Neuronal stem cell (in vitro differentiated cells): Measurements from ENCODE around the gene CDH11.

Experiments
- DNase-seq: peaks from one replicate; pipeline ENCODE4 v3.0.0-alpha.2; 2013; ENCODE audit warnings: low spot score
- H2AFZ ChIP-seq: one replicate; pipeline ENCODE4 v1.6.1; 2013; ENCODE audit warnings: mild to moderate bottlenecking, low read length, inconsistent platforms
- H2AK5ac ChIP-seq: 2 replicates; pipeline ENCODE4 v1.6.1; 2013; ENCODE audit warnings: low read depth, mild to moderate bottlenecking, inconsistent platforms, low read length, moderate library complexity, mixed read lengths
- H2BK120ac ChIP-seq: 2 replicates; pipeline ENCODE4 v1.6.1; 2013; ENCODE audit warnings: low read depth, mild to moderate bottlenecking, inconsistent platforms, low read length, moderate library complexity, mixed read lengths
- H2BK12ac ChIP-seq: one replicate; pipeline ENCODE4 v1.6.1; 2013; ENCODE audit warnings: low read length, inconsistent platforms
- H2BK15ac ChIP-seq: 2 replicates; pipeline ENCODE4 v1.6.1; 2013; ENCODE audit warnings: mild to moderate bottlenecking, low read length, inconsistent platforms, mixed read lengths
- H2BK5ac ChIP-seq: one replicate; pipeline ENCODE4 v1.6.1; 2013; ENCODE audit warnings: inconsistent platforms, mild to moderate bottlenecking, low read length, moderate library complexity
- H3K14ac ChIP-seq: one replicate; pipeline ENCODE4 v1.6.1; 2013; ENCODE audit warnings: low read length, inconsistent platforms
- H3K18ac ChIP-seq: 2 replicates; pipeline ENCODE4 v1.6.1; 2013; ENCODE audit warnings: low read length, inconsistent platforms
- H3K23ac ChIP-seq: 2 replicates; pipeline ENCODE4 v1.6.1; 2013; ENCODE audit warnings: low read depth, mild to moderate bottlenecking, mixed read lengths, low read length, inconsistent platforms; ENCODE audit not compliant: poor library complexity
- H3K27ac ChIP-seq: replicated peaks from 3 replicates; pipeline ENCODE4 v1.5.1; 2013; ENCODE audit warnings: low read length, inconsistent platforms
- H3K27me3 ChIP-seq, 3 experiments: 2 replicates each; pipeline ENCODE4 v1.6.1; 2013; ENCODE audit warnings: low read length in 3 of 3, mild to moderate bottlenecking in 2 of 3, inconsistent platforms in 1 of 3, low read depth in 1 of 3, mixed read lengths in 1 of 3, moderate library complexity in 1 of 3; ENCODE audit not compliant: control insufficient read depth in 3 of 3, insufficient read depth in 3 of 3
- H3K36me3 ChIP-seq, 2 donors: replicated peaks in 1 of 2; 2 replicates each; pipeline ENCODE4 v1.6.1; 2013; ENCODE audit warnings: low read length in 2 of 2; ENCODE audit not compliant: control insufficient read depth in 2 of 2, insufficient read depth in 2 of 2
- H3K4ac ChIP-seq: 2 replicates; pipeline ENCODE4 v1.6.1; 2013; ENCODE audit warnings: inconsistent platforms, mild to moderate bottlenecking, low read length, moderate library complexity
- H3K4me1 ChIP-seq, 2 donors: 1 replicate in 1 of 2; 2 replicates in 1 of 2; pipeline ENCODE4 v1.6.1; 2013; ENCODE audit warnings: low read length in 2 of 2, low read depth in 1 of 2; ENCODE audit not compliant: control insufficient read depth in 2 of 2, insufficient read depth in 1 of 2
- H3K4me2 ChIP-seq: one replicate; pipeline ENCODE4 v1.6.1; 2013; ENCODE audit warnings: mild to moderate bottlenecking, low read length, inconsistent platforms; ENCODE audit not compliant: insufficient read depth, poor library complexity, severe bottlenecking
- H3K4me3 ChIP-seq, 2 donors: 2 replicates each; pipeline ENCODE4 v1.5.1; 2013; ENCODE audit warnings: low read length in 2 of 2, mild to moderate bottlenecking in 2 of 2, inconsistent platforms in 1 of 2, moderate library complexity in 1 of 2
- H3K79me1 ChIP-seq: one replicate; pipeline ENCODE4 v1.6.1; 2013; ENCODE audit warnings: low read depth, mild to moderate bottlenecking, inconsistent platforms, low read length, moderate library complexity
- H3K9ac ChIP-seq: one replicate; pipeline ENCODE4 v1.6.1; 2013; ENCODE audit warnings: mild to moderate bottlenecking, low read depth, low read length, inconsistent platforms; ENCODE audit not compliant: poor library complexity
- H3K9me3 ChIP-seq, 2 donors: replicated peaks in 1 of 2; 2 replicates each; pipeline versions ENCODE3 to v1.6.1; 2013; ENCODE audit warnings: low read length in 2 of 2, mild to moderate bottlenecking in 2 of 2, inconsistent platforms in 1 of 2, low read depth in 1 of 2, mixed read lengths in 1 of 2, moderate library complexity in 1 of 2; ENCODE audit not compliant: control insufficient read depth in 2 of 2, insufficient read depth in 1 of 2
- H4K8ac ChIP-seq: one replicate; pipeline ENCODE4 v1.6.1; 2013; ENCODE audit warnings: low read depth, mild to moderate bottlenecking, inconsistent platforms, low read length, moderate library complexity
- H4K91ac ChIP-seq: one replicate; pipeline ENCODE4 v1.6.1; 2013; ENCODE audit warnings: low read length, low read depth, mild to moderate bottlenecking, inconsistent platforms; ENCODE audit not compliant: poor library complexity
- WGBS, 2 donors: extraction: QIAGEN DNeasy Blood & Tissue Kit; methylation state at CpG; one replicate each; pipeline ENCODE4 v1.1.7; 2013; ENCODE audit warnings: missing lambda C conversion rate in 2 of 2, mixed read lengths in 1 of 2; ENCODE audit not compliant: insufficient read length in 2 of 2, insufficient replicate concordance in 1 of 2; ENCODE audit errors: extremely low coverage in 2 of 2; 5-methylcytosine and 5-hydroxymethylcytosine counted together

Gene CDH11

DNA sequence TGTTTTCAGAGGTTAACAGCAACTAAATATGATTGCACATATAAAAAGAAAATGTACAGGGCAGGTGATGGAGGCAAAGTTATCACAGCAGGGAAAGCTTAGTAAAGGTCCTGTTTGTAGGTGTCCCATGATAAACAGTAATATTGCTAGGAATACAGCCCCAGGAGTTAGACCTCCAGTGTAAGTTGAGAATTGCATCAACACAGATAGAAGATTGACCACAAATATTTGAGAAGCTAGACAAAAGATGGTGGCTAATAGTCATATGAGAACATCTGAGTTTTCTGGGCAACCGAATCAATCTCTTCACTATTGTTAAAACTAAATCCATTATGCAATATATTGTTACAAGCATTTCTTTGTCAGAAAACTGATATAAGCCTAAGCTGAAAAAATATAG is 152.6 kb downstream of the CDH11 start:
- WGBS, 2 donors, result no CpG with 5 or more reads among the region's 1 CpG
- Histone ChIP-seq H2AFZ (no peak overlapping the region), H3K14ac (no peak overlapping the region), H3K27me3 (no peaks in the 10 kb centered on the region), H3K4ac (no peak overlapping the region), H2BK12ac (no peak overlapping the region), H3K4me1 (no peaks in the 10 kb centered on the region), H3K4me3 (no peak overlapping the region), H2BK15ac (no peak overlapping the region), H3K4me2 (no peak overlapping the region), H2BK5ac (no peak overlapping the region), H3K23ac (no peak overlapping the region), H3K9ac (no peak overlapping the region), H2BK120ac (no peak overlapping the region), H4K91ac (no peak overlapping the region), H3K79me1 (no peaks in the 10 kb centered on the region), H4K8ac (no peak overlapping the region), H3K9me3 (no peaks in the 10 kb centered on the region), H2AK5ac (no peak overlapping the region), H3K18ac (no peak overlapping the region), H3K36me3 (peaks cover 0 to 32% of the 10 kb centered on the region in 2 donors), H3K27ac (no peak overlapping the region)
- no peak for DNase-seq

DNA sequence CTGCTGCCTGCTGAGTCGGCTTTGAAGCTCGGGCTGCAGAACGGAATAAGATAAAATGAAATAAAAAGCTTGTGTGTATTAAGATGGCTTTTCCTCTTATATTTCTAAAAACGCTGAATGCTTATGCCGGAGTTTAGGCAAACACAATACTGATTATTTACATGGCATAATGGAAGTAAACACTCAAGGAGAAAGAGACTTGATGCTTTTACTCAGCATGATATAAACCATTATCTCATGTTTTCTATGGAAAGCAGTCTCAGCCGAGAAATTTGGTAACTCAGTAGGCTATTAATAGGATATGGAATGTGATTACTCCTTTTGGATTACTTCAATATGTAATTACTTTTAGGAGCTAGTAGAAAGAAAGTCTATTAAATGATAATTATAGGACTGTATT is 153.3 kb downstream of the CDH11 start:
- Histone ChIP-seq H2BK12ac (no peak overlapping the region), H3K4me1 (no peaks in the 10 kb centered on the region), H3K4me3 (no peak overlapping the region), H3K4me2 (no peak overlapping the region), H2AFZ (no peak overlapping the region), H3K4ac (no peak overlapping the region), H3K36me3 (peaks cover 0 to 32% of the 10 kb centered on the region in 2 donors), H4K91ac (no peak overlapping the region), H3K79me1 (no peaks in the 10 kb centered on the region), H2BK15ac (no peak overlapping the region), H3K9me3 (no peaks in the 10 kb centered on the region), H3K9ac (no peak overlapping the region), H2BK5ac (no peak overlapping the region), H4K8ac (no peak overlapping the region), H2BK120ac (no peak overlapping the region), H3K23ac (no peak overlapping the region), H3K14ac (no peak overlapping the region), H3K18ac (no peak overlapping the region), H3K27ac (no peak overlapping the region), H3K27me3 (no peaks in the 10 kb centered on the region), H2AK5ac (no peak overlapping the region)
- no peak for DNase-seq
- WGBS, 2 donors, result no CpG with 5 or more reads among the region's 6 CpGs

DNA sequence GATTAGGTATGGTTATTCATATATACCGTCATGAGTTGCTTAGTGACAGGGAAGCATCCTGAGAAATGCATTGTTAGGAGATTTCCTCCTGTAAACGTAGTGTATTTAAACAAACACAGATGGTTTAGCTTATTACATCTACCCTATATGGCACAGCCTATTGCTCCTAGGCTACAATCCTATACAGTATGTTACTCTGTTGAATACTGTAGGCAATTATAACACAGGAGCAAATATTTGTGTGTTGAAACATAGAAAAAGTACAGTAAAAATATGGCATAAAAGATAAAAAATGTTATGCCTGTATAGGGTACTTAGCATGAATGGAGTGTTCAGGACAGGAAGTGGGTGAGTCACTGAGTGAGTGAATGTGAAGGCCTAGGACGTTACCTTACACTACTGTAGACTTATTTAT is 157.7 kb downstream of the CDH11 start:
- H3K4me3 ChIP-seq, result no peak overlapping the region
- H3K27ac ChIP-seq, result no peak overlapping the region
- no peak overlapping the region for H2BK5ac ChIP-seq
- no peaks in the 10 kb centered on the region for H3K9me3 ChIP-seq
- WGBS, 2 donors, result no CpG with 5 or more reads among the region's 3 CpGs
- no peak overlapping the region for H2BK12ac ChIP-seq
- no peak overlapping the region for H3K23ac ChIP-seq
- no peak overlapping the region for H4K8ac ChIP-seq
- H3K9ac ChIP-seq, result no peak overlapping the region
- H3K27me3 ChIP-seq, result no peaks in the 10 kb centered on the region
- no peak overlapping the region for H4K91ac ChIP-seq
- no peak overlapping the region for H3K14ac ChIP-seq
- no peak overlapping the region for H3K18ac ChIP-seq
- H2BK15ac ChIP-seq, result no peak overlapping the region
- H3K36me3 ChIP-seq, result peaks cover 0 to 8% of the 10 kb centered on the region in 2 donors
- H2AK5ac ChIP-seq, result no peak overlapping the region
- no peak overlapping the region for H2AFZ ChIP-seq
- no peak overlapping the region for H3K4ac ChIP-seq
- no peak for DNase-seq
- no peaks in the 10 kb centered on the region for H3K79me1 ChIP-seq
- no peak overlapping the region for H2BK120ac ChIP-seq
- H3K4me2 ChIP-seq, result no peak overlapping the region
- H3K4me1 ChIP-seq, result no peaks in the 10 kb centered on the region

DNA sequence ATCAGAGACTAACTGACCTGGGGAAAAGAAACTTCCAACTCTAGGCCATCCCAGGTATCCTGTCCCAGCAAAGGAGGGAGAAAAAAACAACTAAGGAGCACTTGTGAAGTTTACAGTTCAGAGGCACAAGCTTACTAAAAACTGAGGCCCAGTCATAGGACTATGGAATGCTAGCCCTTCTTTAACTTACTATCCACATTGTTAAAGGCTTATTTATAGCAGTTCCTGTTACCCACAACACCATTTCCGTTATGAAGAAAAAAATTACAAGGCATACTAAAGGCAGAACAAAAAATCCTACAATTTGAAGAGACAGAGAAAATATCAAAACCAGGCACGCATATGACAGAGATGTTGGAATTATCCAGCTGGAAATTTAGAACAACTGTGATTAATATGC is 159.1 kb downstream of the CDH11 start:
- Histone ChIP-seq H3K9ac (no peak overlapping the region), H3K27me3 (no peaks in the 10 kb centered on the region), H3K14ac (no peak overlapping the region), H3K4ac (no peak overlapping the region), H4K91ac (no peak overlapping the region), H3K18ac (no peak overlapping the region), H2BK120ac (no peak overlapping the region), H3K79me1 (no peaks in the 10 kb centered on the region), H3K4me1 (no peaks in the 10 kb centered on the region), H3K23ac (no peak overlapping the region), H3K4me2 (no peak overlapping the region), H2BK12ac (no peak overlapping the region), H2AFZ (no peak overlapping the region), H3K4me3 (no peak overlapping the region), H2BK5ac (no peak overlapping the region), H4K8ac (no peak overlapping the region), H2AK5ac (no peak overlapping the region), H2BK15ac (no peak overlapping the region), H3K9me3 (no peaks in the 10 kb centered on the region), H3K27ac (no peak overlapping the region), H3K36me3 (peaks cover 0 to 8% of the 10 kb centered on the region in 2 donors)
- DNase-seq, result no peak
- WGBS, 2 donors, result no CpG with 5 or more reads among the region's 2 CpGs
